CD4-positive, alpha-beta T cell treated with Interleukin-15 for 4 hours (primary cell): ENCODE measurements around the gene BBOF1.

Experiments used
- DNase-seq: peaks from one replicate; pipeline ENCODE4 v3.0.0-alpha.2; 2020; ENCODE audit warnings: low spot score

BBOF1 gene

GRCh38 chr14:74089251-74090020 lies 70.3 kb downstream of the BBOF1 start:
- no peak for DNase-seq

GRCh38 chr14:74105381-74105780 lies 86.2 kb downstream of the BBOF1 start:
- no peak for DNase-seq

- DNase-seq: no peak
Measured at GRCh38 chr14:74109369-74109768, 90.2 kb downstream of the BBOF1 start.

- DNase-seq: peak; percentile 39
Measured at GRCh38 chr14:74111395-74112216, 92.5 kb downstream of the BBOF1 start.
